CD4-positive, alpha-beta T cell treated with Interleukin-6 for 4 hours (primary cell): ENCODE data around the gene TNK2.

Experiments
- DNase-seq: peaks from one replicate; pipeline ENCODE4 v3.0.0-alpha.2; 2020; ENCODE audit warnings: mixed read lengths

The TNK2 gene

DNA sequence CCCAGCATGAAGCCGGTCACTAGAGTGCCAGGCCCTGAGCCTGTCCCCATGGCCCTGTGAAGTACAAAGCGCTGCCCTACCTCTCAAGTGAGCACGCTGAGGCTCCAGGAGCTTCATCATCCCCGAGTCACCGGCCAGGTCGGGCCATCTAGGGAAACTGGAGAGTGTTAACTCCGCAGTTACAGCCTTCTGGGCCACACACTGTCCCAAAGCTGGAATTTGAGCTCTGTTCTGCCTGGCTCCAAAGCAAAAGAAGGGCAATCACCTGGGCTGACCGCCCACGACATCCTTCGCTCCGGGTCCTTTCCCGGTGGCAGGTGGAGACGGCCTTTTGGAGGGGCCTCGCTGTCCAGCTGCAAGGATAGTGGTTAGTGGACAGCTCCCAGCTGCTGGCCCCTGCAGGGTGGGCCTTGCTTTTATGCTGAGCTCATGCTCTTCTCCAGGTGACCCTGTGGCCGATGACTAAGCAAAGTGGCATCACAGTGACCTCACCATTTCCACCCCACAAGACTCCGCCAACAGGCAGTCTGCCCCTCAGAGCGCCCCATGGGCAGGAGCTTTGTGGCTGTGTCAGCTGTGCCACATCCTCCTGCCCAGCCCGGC lies 93.1 kb downstream of the TNK2 start:
- no peak for DNase-seq

DNA sequence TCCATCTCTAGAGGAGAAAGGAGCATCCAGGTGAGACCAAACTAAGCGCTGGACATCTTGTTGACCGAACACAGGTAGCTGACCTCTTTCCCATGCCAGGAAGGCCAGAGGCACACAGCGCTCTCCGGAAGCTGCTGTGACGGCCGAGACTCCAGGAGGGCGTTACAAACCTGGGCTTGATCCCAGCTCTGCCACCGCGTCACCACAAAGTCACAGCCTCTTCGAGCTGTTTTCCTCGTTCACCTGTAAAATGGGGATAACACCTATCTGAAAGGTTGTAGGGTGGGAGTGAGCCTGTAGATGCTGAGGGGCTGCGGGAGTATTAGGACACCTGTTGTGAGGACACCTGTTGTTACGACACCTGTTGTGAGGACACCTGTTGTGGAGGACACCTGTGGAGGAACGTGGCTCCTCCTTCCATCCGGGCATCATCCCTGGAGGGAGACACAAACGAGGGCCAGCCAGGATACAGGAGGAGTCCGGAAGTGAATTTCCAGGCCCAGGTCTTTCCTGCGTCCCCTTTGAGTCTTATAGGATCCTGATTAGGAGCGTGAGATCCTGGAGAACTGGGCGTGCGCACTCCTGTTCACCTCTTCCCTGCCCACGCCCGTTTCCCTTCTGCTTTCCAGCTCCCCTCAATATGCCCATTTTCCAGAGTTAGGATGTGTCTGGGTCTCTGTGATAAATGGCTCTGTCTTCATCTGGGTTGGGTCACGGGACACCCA lies 94.3 kb downstream of the TNK2 start:
- no peak for DNase-seq
